HL-60 (cell line): Measurements from ENCODE around the gene DSG3.

ENCODE experiments used
- DNase-seq, 2 experiments: peaks; one replicate each; pipeline ENCODE4 v3.0.0-alpha.2; 2010 to 2020; ENCODE audit warnings: low read depth in 1 of 2, low spot score in 1 of 2
- H3K27ac ChIP-seq: fragments of 250-450 bp; sonication (Bioruptor Pico); replicated peaks from 2 replicates; pipeline ENCODE4 v1.5.1; 2020; ENCODE audit warnings: mild to moderate bottlenecking, moderate library complexity
- H3K27me3 ChIP-seq: fragments of 250-450 bp; sonication (Bioruptor Pico); 2 replicates; pipeline ENCODE4 v1.5.1; 2021; ENCODE audit warnings: mild to moderate bottlenecking, moderate library complexity; ENCODE audit not compliant: insufficient read depth, poor library complexity, severe bottlenecking
- H3K4me3 ChIP-seq: replicated peaks from 2 replicates; pipeline ENCODE4 v1.5.1; 2011; ENCODE audit warnings: mild to moderate bottlenecking, control low read depth, low read length; ENCODE audit not compliant: insufficient read depth
- GABPA ChIP-seq: IDR thresholded peaks from 2 replicates; pipeline ENCODE4 v1.6.1; 2012; ENCODE audit warnings: low read depth
- POLR2AphosphoS5 ChIP-seq: IDR thresholded peaks from 2 replicates; pipeline ENCODE4 v1.6.1; 2012; ENCODE audit warnings: low read depth
- SPI1 ChIP-seq: IDR thresholded peaks from 2 replicates; pipeline ENCODE4 v1.6.1; 2012; ENCODE audit warnings: low read depth, mild to moderate bottlenecking, borderline replicate concordance
- TF ChIP-seq, protein P1 (sequence below): IDR thresholded peaks from one replicate; pipeline ENCODE4 v1.5.1; 2011; ENCODE audit warnings: low read length, control low read depth, inconsistent platforms; ENCODE audit not compliant: insufficient read depth
- TF ChIP-seq, protein P2 (sequence below): IDR thresholded peaks from 2 replicates; pipeline ENCODE4 v1.6.1; 2012; ENCODE audit warnings: low read depth; ENCODE audit not compliant: insufficient replicate concordance

Gene DSG3

DNA sequence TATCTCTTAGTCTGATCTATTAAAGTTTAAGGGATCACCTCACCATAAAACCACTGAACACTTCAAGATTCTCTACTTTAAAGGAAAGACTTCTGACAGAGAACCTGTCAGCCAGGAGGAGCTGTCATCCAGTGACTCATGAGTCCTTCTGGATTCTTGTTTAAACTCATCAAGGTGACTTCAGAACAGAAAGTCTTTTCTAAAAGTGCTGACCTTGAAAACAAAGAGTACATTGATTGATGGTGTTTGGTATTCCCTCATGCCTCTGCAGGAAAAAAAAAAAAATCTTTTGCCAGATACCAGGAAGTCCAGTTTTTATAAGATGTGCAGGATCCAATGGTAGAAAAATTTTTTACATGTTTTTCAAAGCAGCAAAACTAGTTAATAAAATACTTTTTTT is 62.8 kb downstream of the DSG3 start:
- Histone ChIP-seq H3K27me3 (peaks cover 16% of the 10 kb centered on the region), H3K4me3 (no peak overlapping the region), H3K27ac (no peak overlapping the region)
- no peak for DNase-seq
- TF ChIP-seq POLR2AphosphoS5, result no peak
- TF ChIP-seq, protein P1, sequence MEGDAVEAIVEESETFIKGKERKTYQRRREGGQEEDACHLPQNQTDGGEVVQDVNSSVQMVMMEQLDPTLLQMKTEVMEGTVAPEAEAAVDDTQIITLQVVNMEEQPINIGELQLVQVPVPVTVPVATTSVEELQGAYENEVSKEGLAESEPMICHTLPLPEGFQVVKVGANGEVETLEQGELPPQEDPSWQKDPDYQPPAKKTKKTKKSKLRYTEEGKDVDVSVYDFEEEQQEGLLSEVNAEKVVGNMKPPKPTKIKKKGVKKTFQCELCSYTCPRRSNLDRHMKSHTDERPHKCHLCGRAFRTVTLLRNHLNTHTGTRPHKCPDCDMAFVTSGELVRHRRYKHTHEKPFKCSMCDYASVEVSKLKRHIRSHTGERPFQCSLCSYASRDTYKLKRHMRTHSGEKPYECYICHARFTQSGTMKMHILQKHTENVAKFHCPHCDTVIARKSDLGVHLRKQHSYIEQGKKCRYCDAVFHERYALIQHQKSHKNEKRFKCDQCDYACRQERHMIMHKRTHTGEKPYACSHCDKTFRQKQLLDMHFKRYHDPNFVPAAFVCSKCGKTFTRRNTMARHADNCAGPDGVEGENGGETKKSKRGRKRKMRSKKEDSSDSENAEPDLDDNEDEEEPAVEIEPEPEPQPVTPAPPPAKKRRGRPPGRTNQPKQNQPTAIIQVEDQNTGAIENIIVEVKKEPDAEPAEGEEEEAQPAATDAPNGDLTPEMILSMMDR, result no peak
- TF ChIP-seq, protein P2, sequence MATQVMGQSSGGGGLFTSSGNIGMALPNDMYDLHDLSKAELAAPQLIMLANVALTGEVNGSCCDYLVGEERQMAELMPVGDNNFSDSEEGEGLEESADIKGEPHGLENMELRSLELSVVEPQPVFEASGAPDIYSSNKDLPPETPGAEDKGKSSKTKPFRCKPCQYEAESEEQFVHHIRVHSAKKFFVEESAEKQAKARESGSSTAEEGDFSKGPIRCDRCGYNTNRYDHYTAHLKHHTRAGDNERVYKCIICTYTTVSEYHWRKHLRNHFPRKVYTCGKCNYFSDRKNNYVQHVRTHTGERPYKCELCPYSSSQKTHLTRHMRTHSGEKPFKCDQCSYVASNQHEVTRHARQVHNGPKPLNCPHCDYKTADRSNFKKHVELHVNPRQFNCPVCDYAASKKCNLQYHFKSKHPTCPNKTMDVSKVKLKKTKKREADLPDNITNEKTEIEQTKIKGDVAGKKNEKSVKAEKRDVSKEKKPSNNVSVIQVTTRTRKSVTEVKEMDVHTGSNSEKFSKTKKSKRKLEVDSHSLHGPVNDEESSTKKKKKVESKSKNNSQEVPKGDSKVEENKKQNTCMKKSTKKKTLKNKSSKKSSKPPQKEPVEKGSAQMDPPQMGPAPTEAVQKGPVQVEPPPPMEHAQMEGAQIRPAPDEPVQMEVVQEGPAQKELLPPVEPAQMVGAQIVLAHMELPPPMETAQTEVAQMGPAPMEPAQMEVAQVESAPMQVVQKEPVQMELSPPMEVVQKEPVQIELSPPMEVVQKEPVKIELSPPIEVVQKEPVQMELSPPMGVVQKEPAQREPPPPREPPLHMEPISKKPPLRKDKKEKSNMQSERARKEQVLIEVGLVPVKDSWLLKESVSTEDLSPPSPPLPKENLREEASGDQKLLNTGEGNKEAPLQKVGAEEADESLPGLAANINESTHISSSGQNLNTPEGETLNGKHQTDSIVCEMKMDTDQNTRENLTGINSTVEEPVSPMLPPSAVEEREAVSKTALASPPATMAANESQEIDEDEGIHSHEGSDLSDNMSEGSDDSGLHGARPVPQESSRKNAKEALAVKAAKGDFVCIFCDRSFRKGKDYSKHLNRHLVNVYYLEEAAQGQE, result no peak
- TF ChIP-seq GABPA, result no peak
- no peak for TF ChIP-seq SPI1

DNA sequence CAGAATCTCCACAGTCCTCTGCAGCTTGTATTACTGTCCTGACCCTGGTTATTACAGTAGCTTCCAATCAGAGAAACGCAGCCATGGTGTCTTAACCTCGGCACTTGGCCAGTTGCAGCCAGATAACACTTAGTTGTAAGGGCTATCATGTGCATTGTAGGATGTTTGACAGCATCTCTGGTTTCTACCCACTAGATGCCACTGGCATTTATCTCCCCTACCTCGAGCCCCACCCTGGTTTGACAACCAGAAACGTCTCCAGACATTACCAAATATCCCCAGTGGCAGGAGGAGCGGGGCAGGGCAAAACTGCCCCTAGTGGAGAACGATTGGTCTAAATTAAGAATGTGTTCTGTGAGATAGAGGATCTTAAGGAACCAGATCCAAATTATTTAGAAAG is 63.6 kb downstream of the DSG3 start:
- DNase-seq, result no peak
- TF ChIP-seq, protein P1, result no peak
- TF ChIP-seq, protein P2, result no peak
- TF ChIP-seq GABPA (no peak), SPI1 (no peak), POLR2AphosphoS5 (no peak)
- H3K27ac ChIP-seq, result no peak overlapping the region

DNA sequence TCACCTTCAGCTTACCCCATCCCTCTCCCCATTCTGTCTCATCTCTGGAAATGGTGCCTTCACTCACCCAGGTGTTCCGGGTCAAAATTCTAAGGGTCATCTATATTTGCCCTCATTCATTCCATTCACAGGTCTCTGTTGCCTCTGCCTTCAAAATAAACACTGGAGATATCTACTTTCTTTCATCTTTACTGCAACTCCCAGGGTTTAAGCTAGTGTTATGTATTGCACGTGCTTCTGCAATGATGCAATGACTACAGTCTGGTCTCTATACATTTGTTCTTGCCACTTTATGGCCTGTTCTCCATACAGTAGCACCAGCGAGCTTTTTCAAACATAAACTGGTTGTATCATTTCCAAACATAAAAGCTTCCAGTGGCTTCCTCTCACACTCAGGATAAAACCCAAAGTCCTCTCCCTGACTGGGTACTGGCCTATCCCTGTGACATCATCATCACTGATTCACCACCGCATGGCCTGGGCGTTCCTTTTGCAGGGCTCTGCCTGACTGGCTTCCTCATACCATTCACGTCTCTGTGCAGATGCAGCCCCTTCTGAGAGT is 64.7 kb downstream of the DSG3 start:
- Histone ChIP-seq H3K27ac (no peak overlapping the region), H3K27me3 (peaks cover 16% of the 10 kb centered on the region), H3K4me3 (no peak overlapping the region)
- DNase-seq, result no peak
- TF ChIP-seq, protein P1, result no peak
- TF ChIP-seq, protein P2, result no peak
- TF ChIP-seq POLR2AphosphoS5 (no peak), GABPA (no peak), SPI1 (no peak)

More for the DNA sequence above, 63.6 kb downstream of the DSG3 start:
- Histone ChIP-seq H3K27me3 (peaks cover 16% of the 10 kb centered on the region), H3K4me3 (no peak overlapping the region)
